Measurements from ENCODE around the gene GPD2. TPM values are rescaled to one million over a fixed set of nuclear protein-coding genes. Genes with fewer than 3 reads are reported as not detected.

GPD2 gene
- total and polyA plus RNA-seq, 2 of the 13 experiments (the other 11 are each of a cell fraction or from before 2014, with no cell fraction given), result not detected

GRCh38 chr2:156537141-156537540 lies 101.0 kb downstream of the GPD2 start (continued):
- TF ChIP-seq ARID5B (CRISPR knock-in tag; IDR thresholded peaks at IDR 0.05) (no peak), ZNF691 (CRISPR knock-in tag; IDR thresholded peaks at IDR 0.05; ENCODE audit: borderline replicate concordance, low read depth) (no peak)

- Histone ChIP-seq H3K36me3 (replicated peaks in 1 of 2; ENCODE audit: control insufficient read depth in 1 of 2, insufficient read depth in 2 of 2, low read length in 2 of 2) (no peaks in the 10 kb centered on the region), H3K27me3 (ENCODE audit: control insufficient read depth in 1 of 2, insufficient read depth in 2 of 2, low read length in 2 of 2) (no peaks in the 10 kb centered on the region), H3K4me1 (ENCODE audit: insufficient read depth, low read length) (no peaks in the 10 kb centered on the region), H3K9me3 (ENCODE audit: low read length) (no peaks in the 10 kb centered on the region), H3K27ac (ENCODE audit: extremely low read length, insufficient read depth, low read length) (no peak overlapping the region), H2AFZ (ENCODE audit: low read length) (no peak overlapping the region), H3K4me3 (replicated peaks in 1 of 3; ENCODE audit: insufficient read depth in 1 of 3, low read depth in 2 of 3, low read length in 3 of 3) (no peak overlapping the region), H3K79me2 (ENCODE audit: insufficient read depth, low read length) (no peaks in the 10 kb centered on the region), H3K9ac (ENCODE audit: insufficient read depth, low read depth, low read length) (no peak overlapping the region), H4K20me1 (ENCODE audit: insufficient read depth, low read length) (no peaks in the 10 kb centered on the region), H3K4me2 (ENCODE audit: low read depth, low read length) (no peak overlapping the region)
- FAIRE-seq (no peak), DNase-seq (ENCODE audit: low spot score) (no peak), ATAC-seq (no peak)
- 91% methylated on average over 2 of the region's 2 CpGs for WGBS (ENCODE audit: low lambda C conversion rate)
- ChIA-PET CTCF (ENCODE audit: low intra/inter-chr PET ratio, low total read pairs) (no interaction called here), POLR2A (no interaction called here)
- in situ Hi-C loops (cut with HindIII; ENCODE audit: extremely low pct_ligation_motif_present, low pct_unique_long_range_greater_than_20kb) (no loop called here), intact Hi-C loops (cut with micrococcal nuclease; ENCODE audit: unreplicated experiment) (no loop called here)
- no TSS peak for BruUV-seq (replicated peaks)
- TF ChIP-seq TAF1 (CRISPR knock-in tag; IDR thresholded peaks at IDR 0.05), result no peak
- TF ChIP-seq NFE2L1 (CRISPR knock-in tag; IDR thresholded peaks at IDR 0.05; ENCODE audit: borderline replicate concordance), result no peak
- no peak for TF ChIP-seq KLF16 (CRISPR knock-in tag; IDR thresholded peaks at IDR 0.05)
- no peak for TF ChIP-seq MAFG (CRISPR knock-in tag; IDR thresholded peaks at IDR 0.05)
- no peak for TF ChIP-seq HMGXB3 (CRISPR knock-in tag; IDR thresholded peaks at IDR 0.05; ENCODE audit: borderline replicate concordance)
- no peak for TF ChIP-seq ZNF317 (CRISPR knock-in tag; IDR thresholded peaks at IDR 0.05)
- no peak for TF ChIP-seq NFIC (IDR thresholded peaks at IDR 0.05; ENCODE audit: low read length)
- no peak for TF ChIP-seq NFATC3 (CRISPR knock-in tag; IDR thresholded peaks at IDR 0.05)
- no peak for TF ChIP-seq EHMT2 (IDR thresholded peaks at IDR 0.05; ENCODE audit: borderline replicate concordance, low read depth, low read length)
- TF ChIP-seq ZNF143 (CRISPR knock-in tag; IDR thresholded peaks at IDR 0.05), result no peak
- TF ChIP-seq THRA (CRISPR knock-in tag; IDR thresholded peaks at IDR 0.05; ENCODE audit: borderline replicate concordance), result no peak
- no peak for TF ChIP-seq ZNF331 (CRISPR knock-in tag; IDR thresholded peaks at IDR 0.05)
Measured at GRCh38 chr2:156538083-156538504, 101.9 kb downstream of the GPD2 start.
